Measurements from ENCODE around the gene ZNF678.

ZNF678 gene

DNA sequence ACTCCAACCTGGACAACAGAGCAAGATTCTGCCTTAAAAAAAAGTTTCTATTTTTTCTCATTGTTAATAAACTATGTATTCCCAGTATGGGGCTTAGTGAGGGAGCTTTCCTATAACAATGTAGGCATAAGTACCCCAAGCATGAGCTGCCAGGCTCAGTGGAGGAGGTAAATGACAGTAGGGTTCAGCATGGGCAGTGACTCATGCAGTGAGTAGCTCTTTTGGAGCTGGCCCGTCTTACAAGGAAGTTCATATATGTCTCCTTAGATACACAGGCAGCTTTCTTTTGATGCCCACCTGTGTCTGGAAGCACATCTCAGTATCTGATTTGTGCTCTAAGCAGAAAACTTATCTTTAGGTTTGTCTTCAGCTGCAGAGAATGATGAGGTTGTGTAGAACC, 57.9 kb downstream of the ZNF678 start:
- no peaks in the 10 kb centered on the region for H3K27me3 ChIP-seq (ENCODE audit: control insufficient read depth, insufficient read depth, low read length)
- H3K4me3 ChIP-seq (ENCODE audit: low read length), result no peak overlapping the region
- H3K9me3 ChIP-seq (ENCODE audit: control insufficient read depth, low read length), result peaks cover 17% of the 10 kb centered on the region
- H3K9ac ChIP-seq (ENCODE audit: low read length), result no peak overlapping the region
- H3K4me1 ChIP-seq (ENCODE audit: control insufficient read depth, insufficient read depth, low read length), result no peaks in the 10 kb centered on the region
- H3K36me3 ChIP-seq (ENCODE audit: control insufficient read depth, insufficient read depth, low read length), result no peaks in the 10 kb centered on the region

DNA sequence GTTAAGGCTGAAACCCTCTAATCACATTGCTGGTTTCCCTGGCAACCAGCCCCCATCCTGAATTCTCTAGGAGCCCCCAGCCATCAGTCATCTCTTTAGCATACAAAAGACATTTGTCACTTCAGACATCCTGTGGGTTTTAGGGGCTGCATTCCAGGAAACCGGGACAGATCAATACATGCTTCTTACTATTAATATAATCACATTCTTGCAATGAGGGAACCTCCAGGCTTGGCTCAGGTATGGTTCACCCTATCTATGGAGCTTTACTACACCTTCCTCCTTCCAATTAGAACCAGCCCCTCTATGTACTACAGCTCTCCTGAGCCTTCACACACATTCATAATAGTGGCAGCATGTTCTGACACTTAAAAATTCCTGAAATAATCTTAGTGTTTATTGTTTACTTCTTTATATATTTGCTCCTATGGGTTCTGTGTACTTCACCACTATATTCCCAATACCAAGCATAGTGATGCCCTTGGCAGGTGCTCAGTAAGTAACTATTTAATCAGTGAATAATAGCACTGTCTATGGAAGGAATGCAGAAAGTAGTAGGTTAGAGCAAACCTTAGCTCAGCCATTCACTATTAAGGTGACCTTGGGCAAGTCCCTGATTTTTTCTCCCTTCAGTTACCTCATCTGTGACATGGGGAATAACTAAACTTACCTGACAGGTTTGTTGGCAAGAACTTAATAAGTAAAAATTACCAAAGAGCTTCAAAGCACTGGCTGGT, 59.6 kb downstream of the ZNF678 start:
- H3K9me3 ChIP-seq (ENCODE audit: control insufficient read depth, low read length), result peaks cover 13% of the 10 kb centered on the region
- H3K4me3 ChIP-seq (ENCODE audit: low read length), result no peak overlapping the region
- H3K9ac ChIP-seq (ENCODE audit: low read length), result no peak overlapping the region
- no peaks in the 10 kb centered on the region for H3K4me1 ChIP-seq (ENCODE audit: control insufficient read depth, insufficient read depth, low read length)
- H3K27me3 ChIP-seq (ENCODE audit: control insufficient read depth, insufficient read depth, low read length), result no peaks in the 10 kb centered on the region
- no peaks in the 10 kb centered on the region for H3K36me3 ChIP-seq (ENCODE audit: control insufficient read depth, insufficient read depth, low read length)

- no peak overlapping the region for H3K4me3 ChIP-seq (ENCODE audit: low read length)
- no peaks in the 10 kb centered on the region for H3K4me1 ChIP-seq (ENCODE audit: control insufficient read depth, insufficient read depth, low read length)
- no peaks in the 10 kb centered on the region for H3K36me3 ChIP-seq (ENCODE audit: control insufficient read depth, insufficient read depth, low read length)
- peaks cover 12% of the 10 kb centered on the region for H3K9me3 ChIP-seq (ENCODE audit: control insufficient read depth, low read length)
- no peak overlapping the region for H3K9ac ChIP-seq (ENCODE audit: low read length)
- H3K27me3 ChIP-seq (ENCODE audit: control insufficient read depth, insufficient read depth, low read length), result no peaks in the 10 kb centered on the region
These were observed 69.0 kb downstream of the ZNF678 start for GRCh38 chr1:227632325-227632724.

- Histone ChIP-seq H3K4me1 (ENCODE audit: control insufficient read depth, insufficient read depth, low read length) (no peaks in the 10 kb centered on the region), H3K36me3 (ENCODE audit: control insufficient read depth, insufficient read depth, low read length) (no peaks in the 10 kb centered on the region), H3K9me3 (ENCODE audit: control insufficient read depth, low read length) (peaks cover 30% of the 10 kb centered on the region), H3K27me3 (ENCODE audit: control insufficient read depth, insufficient read depth, low read length) (no peaks in the 10 kb centered on the region), H3K9ac (ENCODE audit: low read length) (no peak overlapping the region), H3K4me3 (ENCODE audit: low read length) (no peak overlapping the region)
These were observed 72.2 kb downstream of the ZNF678 start for GRCh38 chr1:227635596-227635995.

DNA sequence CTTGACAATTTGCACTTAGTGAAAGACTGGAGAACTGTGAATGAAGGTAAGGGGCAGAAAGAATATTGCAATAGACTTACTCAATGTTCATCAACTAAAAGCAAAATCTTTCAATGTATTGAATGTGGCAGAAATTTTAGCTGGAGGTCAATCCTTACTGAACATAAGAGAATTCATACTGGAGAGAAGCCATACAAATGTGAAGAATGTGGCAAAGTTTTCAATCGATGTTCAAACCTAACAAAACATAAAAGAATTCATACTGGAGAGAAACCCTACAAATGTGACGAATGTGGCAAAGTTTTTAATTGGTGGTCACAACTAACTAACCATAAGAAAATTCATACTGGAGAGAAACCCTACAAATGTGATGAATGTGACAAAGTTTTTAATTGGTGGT, 91.1 kb downstream of the ZNF678 start:
- H3K27me3 ChIP-seq (ENCODE audit: control insufficient read depth, insufficient read depth, low read length), result no peaks in the 10 kb centered on the region
- H3K36me3 ChIP-seq (ENCODE audit: control insufficient read depth, insufficient read depth, low read length), result peaks cover 13% of the 10 kb centered on the region
- H3K9me3 ChIP-seq (ENCODE audit: control insufficient read depth, low read length), result peaks cover 52% of the 10 kb centered on the region
- H3K4me1 ChIP-seq (ENCODE audit: control insufficient read depth, insufficient read depth, low read length), result no peaks in the 10 kb centered on the region
- H3K9ac ChIP-seq (ENCODE audit: low read length), result no peak overlapping the region
- no peak overlapping the region for H3K4me3 ChIP-seq (ENCODE audit: low read length)

GRCh38 chr1:227654858-227655752, 91.7 kb downstream of the ZNF678 start:
- H3K9me3 ChIP-seq (ENCODE audit: control insufficient read depth, low read length), result peaks cover 52% of the 10 kb centered on the region
- no peaks in the 10 kb centered on the region for H3K4me1 ChIP-seq (ENCODE audit: control insufficient read depth, insufficient read depth, low read length)
- no peaks in the 10 kb centered on the region for H3K27me3 ChIP-seq (ENCODE audit: control insufficient read depth, insufficient read depth, low read length)
- H3K4me3 ChIP-seq (ENCODE audit: low read length), result no peak overlapping the region
- no peak overlapping the region for H3K9ac ChIP-seq (ENCODE audit: low read length)
- H3K36me3 ChIP-seq (ENCODE audit: control insufficient read depth, insufficient read depth, low read length), result peaks cover 13% of the 10 kb centered on the region

GRCh38 chr1:227661495-227661894, 98.1 kb downstream of the ZNF678 start:
- peaks cover 6% of the 10 kb centered on the region for H3K36me3 ChIP-seq (ENCODE audit: control insufficient read depth, insufficient read depth, low read length)
- no peaks in the 10 kb centered on the region for H3K4me1 ChIP-seq (ENCODE audit: control insufficient read depth, insufficient read depth, low read length)
- peaks cover 34% of the 10 kb centered on the region for H3K9me3 ChIP-seq (ENCODE audit: control insufficient read depth, low read length)
- H3K9ac ChIP-seq (ENCODE audit: low read length), result no peak overlapping the region
- no peaks in the 10 kb centered on the region for H3K27me3 ChIP-seq (ENCODE audit: control insufficient read depth, insufficient read depth, low read length)
- H3K4me3 ChIP-seq (ENCODE audit: low read length), result no peak overlapping the region

DNA sequence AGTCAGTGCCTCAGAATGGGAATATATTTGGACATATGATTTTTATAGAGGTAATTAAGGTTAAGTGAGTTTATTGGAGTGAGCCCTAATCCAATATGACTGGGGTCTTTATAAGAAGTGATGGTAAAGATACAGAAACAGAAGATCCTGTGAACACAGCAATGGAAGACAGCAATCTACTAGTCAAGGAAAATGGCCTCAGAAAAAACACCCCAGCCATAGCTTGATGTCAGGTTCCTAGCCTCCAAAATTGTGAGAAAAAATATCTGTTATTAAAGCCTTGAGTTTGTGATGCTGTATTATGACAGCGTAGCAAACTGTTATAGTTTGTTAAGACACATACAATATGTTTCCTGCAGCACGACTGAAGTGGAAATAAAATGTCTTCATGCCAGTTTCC, 99.6 kb downstream of the ZNF678 start:
- H3K9ac ChIP-seq (ENCODE audit: low read length), result no peak overlapping the region
- H3K4me3 ChIP-seq (ENCODE audit: low read length), result no peak overlapping the region
- H3K9me3 ChIP-seq (ENCODE audit: control insufficient read depth, low read length), result peaks cover 26% of the 10 kb centered on the region
- H3K36me3 ChIP-seq (ENCODE audit: control insufficient read depth, insufficient read depth, low read length), result peaks cover 6% of the 10 kb centered on the region
- H3K4me1 ChIP-seq (ENCODE audit: control insufficient read depth, insufficient read depth, low read length), result no peaks in the 10 kb centered on the region
- H3K27me3 ChIP-seq (ENCODE audit: control insufficient read depth, insufficient read depth, low read length), result no peaks in the 10 kb centered on the region

- H3K9me3 ChIP-seq (ENCODE audit: control insufficient read depth, low read length), result peaks cover 26% of the 10 kb centered on the region
These were observed 102.9 kb downstream of the ZNF678 start for GRCh38 chr1:227666286-227666685.

DNA sequence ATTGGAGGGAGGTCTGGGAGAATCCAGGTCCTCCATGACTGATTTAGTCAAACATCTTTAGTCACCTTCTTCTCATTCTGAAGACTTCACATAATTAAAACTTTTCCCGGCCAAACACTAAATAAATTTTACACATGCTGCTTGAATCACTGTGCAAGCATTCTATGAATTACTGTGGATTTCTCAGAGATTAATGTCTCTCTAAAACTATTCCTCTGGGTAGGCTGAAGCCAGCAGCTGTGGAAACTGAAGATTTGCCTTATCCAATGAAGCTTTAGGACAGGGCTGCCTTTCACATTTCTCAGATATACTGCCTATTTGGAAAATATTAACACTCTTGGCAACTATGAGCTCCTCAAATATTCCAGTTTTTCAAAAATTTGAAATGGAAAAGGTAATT, 110.1 kb downstream of the ZNF678 start:
- H3K36me3 ChIP-seq (ENCODE audit: control insufficient read depth, insufficient read depth, low read length), result no peaks in the 10 kb centered on the region
- H3K27me3 ChIP-seq (ENCODE audit: control insufficient read depth, insufficient read depth, low read length), result no peaks in the 10 kb centered on the region
- H3K4me3 ChIP-seq (ENCODE audit: low read length), result no peak overlapping the region
- peaks cover 4% of the 10 kb centered on the region for H3K9me3 ChIP-seq (ENCODE audit: control insufficient read depth, low read length)
- no peak overlapping the region for H3K9ac ChIP-seq (ENCODE audit: low read length)
- H3K4me1 ChIP-seq (ENCODE audit: control insufficient read depth, insufficient read depth, low read length), result no peaks in the 10 kb centered on the region

More at GRCh38 chr1:227666286-227666685, 102.9 kb downstream of the ZNF678 start:
- Histone ChIP-seq H3K4me3 (ENCODE audit: low read length) (no peak overlapping the region), H3K27me3 (ENCODE audit: control insufficient read depth, insufficient read depth, low read length) (no peaks in the 10 kb centered on the region), H3K9ac (ENCODE audit: low read length) (no peak overlapping the region), H3K4me1 (ENCODE audit: control insufficient read depth, insufficient read depth, low read length) (no peaks in the 10 kb centered on the region), H3K36me3 (ENCODE audit: control insufficient read depth, insufficient read depth, low read length) (peaks cover 6% of the 10 kb centered on the region)

DNA sequence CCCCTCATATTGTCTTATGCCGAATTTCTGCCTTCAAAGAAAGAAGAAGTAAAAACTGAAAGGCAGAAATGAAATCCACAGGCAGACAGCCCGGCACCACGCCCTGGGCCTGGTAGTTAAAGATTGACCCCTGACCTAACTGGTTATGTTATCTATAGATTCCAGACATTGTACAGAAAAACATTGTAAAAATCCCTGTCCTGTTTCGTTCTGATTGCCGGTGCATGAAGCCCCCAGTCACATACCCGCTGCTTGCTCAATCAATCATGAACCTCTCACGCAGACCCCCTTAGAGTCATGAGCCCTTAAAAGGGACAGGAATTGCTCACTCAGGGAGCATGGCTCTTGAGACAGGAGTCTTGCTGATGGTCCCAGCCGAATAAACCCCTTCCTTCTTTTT, 122.5 kb downstream of the ZNF678 start:
- H3K9me3 ChIP-seq (ENCODE audit: control insufficient read depth, low read length), result no peaks in the 10 kb centered on the region
- H3K4me3 ChIP-seq (ENCODE audit: low read length), result no peak overlapping the region
- no peak overlapping the region for H3K9ac ChIP-seq (ENCODE audit: low read length)
- no peaks in the 10 kb centered on the region for H3K36me3 ChIP-seq (ENCODE audit: control insufficient read depth, insufficient read depth, low read length)
- H3K4me1 ChIP-seq (ENCODE audit: control insufficient read depth, insufficient read depth, low read length), result no peaks in the 10 kb centered on the region
- no peaks in the 10 kb centered on the region for H3K27me3 ChIP-seq (ENCODE audit: control insufficient read depth, insufficient read depth, low read length)

DNA sequence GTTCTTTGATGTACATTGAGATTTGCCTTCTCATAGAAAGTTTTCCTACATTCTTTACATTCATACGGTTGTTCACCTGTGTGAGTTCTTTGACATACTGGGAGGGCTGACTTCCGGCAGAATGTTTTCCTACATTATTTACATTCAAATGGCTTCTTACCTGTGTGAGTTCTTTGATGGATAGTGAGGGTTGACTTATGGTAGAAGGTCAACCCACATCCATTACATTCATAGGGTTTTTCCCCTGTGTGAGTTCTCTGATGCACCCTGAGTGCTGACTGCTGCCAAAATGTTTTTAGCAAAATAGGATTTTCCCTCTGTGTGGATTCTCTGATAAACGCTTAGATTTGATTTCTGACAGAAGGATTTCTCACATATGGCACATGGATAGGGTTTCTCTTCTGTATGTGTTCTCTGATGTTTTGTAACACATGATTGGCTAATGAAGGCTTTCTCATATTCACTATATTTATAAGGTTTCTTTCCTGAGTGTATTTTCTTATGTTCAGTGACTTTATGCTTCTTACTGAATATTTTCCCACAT, 134.0 kb downstream of the ZNF678 start:
- Histone ChIP-seq H3K27me3 (ENCODE audit: control insufficient read depth, insufficient read depth, low read length) (no peaks in the 10 kb centered on the region), H3K9ac (ENCODE audit: low read length) (no peak overlapping the region), H3K36me3 (ENCODE audit: control insufficient read depth, insufficient read depth, low read length) (no peaks in the 10 kb centered on the region), H3K9me3 (ENCODE audit: control insufficient read depth, low read length) (no peaks in the 10 kb centered on the region), H3K4me3 (ENCODE audit: low read length) (no peak overlapping the region), H3K4me1 (ENCODE audit: control insufficient read depth, insufficient read depth, low read length) (no peaks in the 10 kb centered on the region)

Data from mucosa of stomach (tissue), 1 donor.